Large intestine (tissue), 3 donors: ENCODE data around the gene MYORG. TPM values are rescaled to one million over a fixed set of nuclear protein-coding genes. Genes with fewer than 3 reads are reported as not detected.
A peak's percentile ranks its signal among the peaks of the same experiment; 100 is the strongest.

Source experiments
- DNase-seq, 2 donors: peaks; one replicate each; pipeline versions ENCODE4 v3.0.0 to v3.0.0-alpha.2; 2013
- H3K27ac ChIP-seq: one replicate; pipeline ENCODE4 v1.5.1; 2013; ENCODE audit warnings: low read length
- H3K27me3 ChIP-seq: 2 replicates; pipeline ENCODE4 v1.6.1; 2013; ENCODE audit warnings: low read length; ENCODE audit not compliant: control insufficient read depth, insufficient read depth
- H3K36me3 ChIP-seq: 2 replicates; pipeline ENCODE4 v1.6.1; 2013; ENCODE audit warnings: low read length; ENCODE audit not compliant: control insufficient read depth, insufficient read depth
- H3K4me1 ChIP-seq: one replicate; pipeline ENCODE4 v1.6.1; 2013; ENCODE audit warnings: low read length; ENCODE audit not compliant: control insufficient read depth, insufficient read depth
- H3K4me3 ChIP-seq: one replicate; pipeline ENCODE4 v1.5.1; 2013; ENCODE audit warnings: low read length
- H3K9me3 ChIP-seq: one replicate; pipeline ENCODE4 v1.6.1; 2013; ENCODE audit warnings: mild to moderate bottlenecking, low read depth, low read length, moderate library complexity; ENCODE audit not compliant: control insufficient read depth
- WGBS: methylation state at CpG from one replicate; pipeline ENCODE4 v1.1.5; 2013; ENCODE audit warnings: low lambda C conversion rate; ENCODE audit not compliant: insufficient coverage; 5-methylcytosine and 5-hydroxymethylcytosine counted together
- polyA plus RNA-seq: library from polyadenylated mRNA; unstranded; fragments of 120-200 nt; gene quantifications from one replicate; pipeline ENCODE4 v1.2.1, GENCODE V29; 2013

MYORG gene
- polyA plus RNA-seq, 1 donor, result 60.9 TPM

GRCh38 chr9:34378376-34379060, 1.8 kb upstream of the MYORG start:
- DNase-seq, result no peak
- no peak overlapping the region for H3K4me3 ChIP-seq
- H3K27ac ChIP-seq, result no peak overlapping the region
- peaks cover 39% of the 10 kb centered on the region for H3K4me1 ChIP-seq
- H3K36me3 ChIP-seq, result no peaks in the 10 kb centered on the region
- WGBS, result no CpG with 5 or more reads among the region's 3 CpGs
- H3K27me3 ChIP-seq, result peaks cover 13% of the 10 kb centered on the region
- no peaks in the 10 kb centered on the region for H3K9me3 ChIP-seq

GRCh38 chr9:34377404-34377746, 677 bp upstream of the MYORG start:
- H3K4me1 ChIP-seq, result peaks cover 37% of the 10 kb centered on the region
- DNase-seq, result peak in 1 of 2 donors; percentile 45

GRCh38 chr9:34375901-34376595, 650 bp downstream of the MYORG start:
- peak; percentile 46 to 77 for DNase-seq
- peak overlapping the region; percentile 96 for H3K27ac ChIP-seq
- no CpG with 5 or more reads among the region's 22 CpGs for WGBS
- H3K9me3 ChIP-seq, result peaks cover 17% of the 10 kb centered on the region
- peaks cover 25% of the 10 kb centered on the region for H3K27me3 ChIP-seq
- H3K4me3 ChIP-seq, result peak overlapping the region; percentile 98
- peaks cover 29% of the 10 kb centered on the region for H3K4me1 ChIP-seq
- H3K36me3 ChIP-seq, result peaks cover 17% of the 10 kb centered on the region

More at GRCh38 chr9:34377404-34377746, 677 bp upstream of the MYORG start:
- H3K27ac ChIP-seq, result peak overlapping the region; percentile 96
- peaks cover 3% of the 10 kb centered on the region for H3K36me3 ChIP-seq
- peaks cover 19% of the 10 kb centered on the region for H3K27me3 ChIP-seq
- H3K9me3 ChIP-seq, result peaks cover 4% of the 10 kb centered on the region
- WGBS, result 27% methylated on average over 3 of the region's 21 CpGs
- H3K4me3 ChIP-seq, result peak overlapping the region; percentile 98

- Histone ChIP-seq H3K36me3 (peaks cover 27% of the 10 kb centered on the region), H3K27me3 (peaks cover 34% of the 10 kb centered on the region), H3K4me1 (peaks cover 28% of the 10 kb centered on the region), H3K27ac (peak overlapping the region; percentile 96), H3K9me3 (peaks cover 22% of the 10 kb centered on the region), H3K4me3 (peak overlapping the region; percentile 98)
- WGBS, result no CpG with 5 or more reads among the region's 5 CpGs
- DNase-seq, result peak; percentile 94 to 97
These were observed 1.7 kb downstream of the MYORG start for GRCh38 chr9:34374905-34375552.

- Histone ChIP-seq H3K9me3 (peaks cover 22% of the 10 kb centered on the region), H3K4me1 (peaks cover 23% of the 10 kb centered on the region), H3K27me3 (peaks cover 31% of the 10 kb centered on the region), H3K4me3 (no peak overlapping the region), H3K36me3 (peaks cover 32% of the 10 kb centered on the region), H3K27ac (peak overlapping the region; percentile 96)
- no CpG with 5 or more reads among the region's 3 CpGs for WGBS
- peak in 1 of 2 donors; percentile 35 for DNase-seq
These were observed 2.4 kb downstream of the MYORG start for GRCh38 chr9:34374339-34374738.

GRCh38 chr9:34373749-34374148, 2.9 kb downstream of the MYORG start:
- H3K9me3 ChIP-seq, result peaks cover 22% of the 10 kb centered on the region
- H3K27me3 ChIP-seq, result peaks cover 28% of the 10 kb centered on the region
- peaks cover 23% of the 10 kb centered on the region for H3K4me1 ChIP-seq
- H3K4me3 ChIP-seq, result no peak overlapping the region
- WGBS, result no CpG with 5 or more reads among the region's 2 CpGs
- DNase-seq, result no peak
- H3K27ac ChIP-seq, result peak overlapping the region; percentile 96
- peaks cover 37% of the 10 kb centered on the region for H3K36me3 ChIP-seq

- Histone ChIP-seq H3K4me3 (no peak overlapping the region), H3K27ac (no peak overlapping the region), H3K27me3 (peaks cover 28% of the 10 kb centered on the region), H3K36me3 (peaks cover 46% of the 10 kb centered on the region), H3K9me3 (peaks cover 22% of the 10 kb centered on the region), H3K4me1 (peaks cover 23% of the 10 kb centered on the region)
- no CpG with 5 or more reads among the region's 41 CpGs for WGBS
- DNase-seq, result no peak
These were observed 4.2 kb downstream of the MYORG start for GRCh38 chr9:34372467-34373011.

- WGBS, result no CpG with 5 or more reads among the region's 60 CpGs
- Histone ChIP-seq H3K4me3 (no peak overlapping the region), H3K27me3 (peaks cover 28% of the 10 kb centered on the region), H3K27ac (no peak overlapping the region), H3K36me3 (peaks cover 50% of the 10 kb centered on the region), H3K9me3 (peaks cover 22% of the 10 kb centered on the region), H3K4me1 (peaks cover 23% of the 10 kb centered on the region)
- DNase-seq, result no peak
These were observed 4.7 kb downstream of the MYORG start for GRCh38 chr9:34371886-34372466.

GRCh38 chr9:34370970-34371880, 5.5 kb downstream of the MYORG start:
- Histone ChIP-seq H3K27me3 (peaks cover 28% of the 10 kb centered on the region), H3K36me3 (peaks cover 52% of the 10 kb centered on the region), H3K9me3 (peaks cover 22% of the 10 kb centered on the region), H3K4me1 (peaks cover 23% of the 10 kb centered on the region), H3K27ac (no peak overlapping the region), H3K4me3 (no peak overlapping the region)
- no peak for DNase-seq
- WGBS, result no CpG with 5 or more reads among the region's 105 CpGs
